Measurements from ENCODE around the gene CADM1.

The CADM1 gene

GRCh38 chr11:115439969-115440540 lies 64.2 kb downstream of the CADM1 start:
- no peak for DNase-seq

DNA sequence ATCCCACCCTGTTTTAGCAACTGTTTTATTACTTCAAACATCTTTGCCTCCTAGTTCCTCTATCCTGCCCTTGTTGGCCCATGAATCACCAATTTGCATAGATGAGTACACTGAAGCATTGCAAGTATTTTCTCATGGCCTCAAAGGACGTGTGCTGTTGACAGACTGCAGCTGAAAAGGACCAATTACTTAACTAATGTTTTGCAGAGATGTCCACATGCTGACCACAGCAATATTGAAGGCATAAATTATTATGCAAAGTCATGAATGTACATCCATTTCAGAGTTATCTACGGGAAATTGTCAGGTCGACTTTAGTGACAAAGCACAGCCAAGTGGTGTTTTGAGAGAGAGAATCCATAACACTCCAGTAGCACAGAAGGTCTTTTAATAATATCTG lies 64.8 kb downstream of the CADM1 start:
- DNase-seq, result peak in 1 of 14 donors; percentile 9

DNA sequence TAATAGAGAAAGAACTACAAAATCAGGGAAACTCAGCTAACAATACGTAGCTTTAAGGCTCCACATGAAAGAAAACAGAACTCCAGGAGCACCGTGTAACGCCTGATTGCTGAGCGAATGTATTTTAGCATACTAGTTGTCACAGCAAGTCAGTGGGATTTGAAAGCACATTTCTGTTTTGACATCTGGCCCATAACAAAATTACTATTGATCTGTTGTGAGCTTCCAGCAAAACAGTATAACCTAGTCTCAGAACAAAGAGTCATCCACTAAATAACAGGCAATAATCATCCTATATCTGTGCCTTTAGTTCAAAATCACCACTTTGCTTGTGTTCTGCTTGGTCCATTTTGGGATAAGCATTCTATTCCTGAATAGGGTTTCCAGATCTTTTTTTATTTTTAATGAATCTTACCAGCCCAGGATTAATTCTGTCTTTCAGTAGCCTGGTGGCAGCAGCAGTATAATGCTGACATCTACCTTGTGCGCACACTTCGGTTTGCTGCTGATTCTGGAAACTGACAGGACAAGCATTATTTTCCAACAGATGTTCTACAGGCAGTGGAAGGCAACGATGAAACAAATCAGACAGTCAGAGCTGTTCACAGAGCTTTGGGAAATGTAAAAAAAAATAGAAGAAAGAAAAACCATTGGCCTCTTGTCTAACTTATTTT lies 66.2 kb downstream of the CADM1 start:
- peak in 2 of 14 donors; percentile 3 to 4 for DNase-seq

- DNase-seq, result no peak
These were observed 73.9 kb downstream of the CADM1 start for GRCh38 chr11:115430345-115430744.

DNA sequence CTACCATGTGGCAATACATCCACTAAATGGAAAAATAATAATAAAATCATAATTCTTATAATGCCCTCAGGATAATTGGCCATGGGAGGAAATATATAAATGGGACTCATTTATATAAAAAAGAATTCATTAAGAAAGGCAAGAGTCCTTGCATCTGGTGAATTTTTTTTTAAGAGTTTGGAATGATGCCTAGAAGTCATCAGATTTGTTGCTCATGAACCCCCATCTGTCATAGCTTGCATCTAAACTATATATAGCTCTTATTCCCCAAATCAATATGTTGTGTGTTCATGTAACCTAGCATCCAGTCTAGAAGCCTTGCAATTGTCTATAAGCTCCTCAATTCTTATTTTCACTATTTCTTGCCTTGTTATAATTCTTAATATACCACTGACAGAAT lies 75.9 kb downstream of the CADM1 start:
- DNase-seq, result no peak

- DNase-seq, result peak in 2 of 14 donors; percentile 7 to 70
These were observed 78.4 kb downstream of the CADM1 start for GRCh38 chr11:115425816-115426215.

GRCh38 chr11:115425250-115425649 lies 79.0 kb downstream of the CADM1 start:
- no peak for DNase-seq

DNA sequence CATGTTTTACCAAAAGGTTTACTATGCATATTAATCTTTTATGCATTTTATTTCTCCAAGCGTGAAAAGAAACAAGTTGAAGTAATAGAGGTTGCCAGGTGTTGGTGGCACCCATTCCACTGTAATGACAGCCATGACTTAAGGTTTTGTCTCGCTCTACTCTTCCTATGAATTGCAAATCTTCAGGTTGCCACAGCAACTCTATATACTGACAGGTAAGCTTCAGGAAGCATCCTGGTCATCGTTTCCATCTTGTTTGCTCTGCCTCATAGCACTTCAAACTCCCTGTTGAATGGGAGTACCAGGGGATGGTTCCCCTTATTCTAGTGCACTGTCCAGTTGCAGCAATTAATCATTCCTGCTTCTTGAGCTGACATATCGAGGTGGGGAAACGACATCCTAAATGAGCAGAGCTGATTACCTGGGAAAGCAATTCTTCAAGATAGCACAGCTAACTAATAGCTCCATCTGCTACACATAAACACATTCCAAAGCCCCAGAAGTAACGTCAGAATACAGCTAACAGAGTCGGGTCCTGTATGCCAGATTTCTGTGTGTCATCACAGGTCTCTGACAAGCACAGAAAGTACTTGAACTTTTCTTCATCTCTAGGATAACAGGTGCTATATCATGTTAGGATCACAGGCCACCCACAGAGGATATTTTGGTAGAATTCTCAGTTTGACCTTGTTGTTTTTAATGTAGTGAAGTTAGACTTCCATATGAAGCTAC lies 80.3 kb downstream of the CADM1 start:
- DNase-seq, result peak in 1 of 14 donors; percentile 35

DNA sequence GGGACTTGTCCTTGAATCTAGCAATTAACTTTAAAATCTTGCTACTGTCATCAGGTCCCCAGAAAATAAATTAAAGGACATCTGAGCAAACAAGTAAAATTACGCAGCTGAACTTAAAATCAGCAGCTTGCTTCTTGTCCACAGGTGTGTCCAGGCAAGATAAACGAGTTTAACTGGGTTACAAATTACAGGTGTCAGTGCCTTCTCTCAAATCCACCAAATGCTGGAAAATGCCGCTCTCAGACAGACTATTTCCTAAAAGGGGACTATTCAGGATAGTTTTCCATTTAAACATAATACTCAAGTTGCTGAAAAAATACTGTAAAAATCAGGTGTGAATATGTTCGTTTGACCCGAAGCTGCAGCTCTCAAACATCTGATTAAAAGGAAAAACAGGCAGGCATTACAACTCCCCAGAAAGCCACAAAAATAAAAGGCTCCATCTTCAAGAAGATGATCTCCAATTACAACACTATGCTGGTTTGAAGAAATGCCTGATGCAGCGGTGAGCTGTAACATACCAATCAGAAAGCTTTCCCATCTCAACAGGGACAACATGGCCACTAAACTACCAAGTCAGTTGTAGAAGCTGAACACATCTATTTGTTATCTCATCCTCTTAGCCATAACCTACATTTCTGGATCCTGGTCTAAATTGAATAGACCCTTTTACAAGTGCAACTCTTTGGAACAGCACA lies 82.1 kb downstream of the CADM1 start:
- no peak for DNase-seq

DNA sequence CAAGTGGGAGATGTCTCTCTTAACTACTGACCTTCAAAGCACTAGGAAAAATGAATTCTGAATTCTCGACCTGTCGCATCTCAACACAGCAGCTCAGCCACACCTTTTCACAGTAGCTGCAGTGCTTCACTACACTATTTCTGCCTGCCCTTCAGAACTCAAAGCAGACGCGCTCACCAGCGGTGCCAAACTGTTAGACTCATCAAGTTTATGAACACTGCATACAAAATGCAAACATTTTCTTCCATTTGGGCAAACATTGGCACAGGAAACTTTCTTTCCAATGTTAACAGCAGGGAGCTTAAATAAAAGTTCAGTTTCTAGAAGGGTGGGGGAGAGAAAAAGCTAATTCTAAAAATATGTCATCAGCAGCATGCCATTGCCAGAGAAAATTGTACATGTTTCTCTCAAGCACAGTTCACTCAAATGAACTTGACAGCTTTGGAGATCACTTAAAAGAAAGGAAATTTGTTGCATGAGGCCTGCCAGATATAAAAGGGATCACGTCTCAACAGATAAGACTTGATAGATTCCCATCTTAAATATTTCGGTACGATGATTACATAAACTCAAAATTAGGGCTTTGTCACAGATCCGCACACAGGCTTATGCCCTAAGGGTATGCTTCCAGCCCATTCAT lies 82.7 kb downstream of the CADM1 start:
- no peak for DNase-seq

DNA sequence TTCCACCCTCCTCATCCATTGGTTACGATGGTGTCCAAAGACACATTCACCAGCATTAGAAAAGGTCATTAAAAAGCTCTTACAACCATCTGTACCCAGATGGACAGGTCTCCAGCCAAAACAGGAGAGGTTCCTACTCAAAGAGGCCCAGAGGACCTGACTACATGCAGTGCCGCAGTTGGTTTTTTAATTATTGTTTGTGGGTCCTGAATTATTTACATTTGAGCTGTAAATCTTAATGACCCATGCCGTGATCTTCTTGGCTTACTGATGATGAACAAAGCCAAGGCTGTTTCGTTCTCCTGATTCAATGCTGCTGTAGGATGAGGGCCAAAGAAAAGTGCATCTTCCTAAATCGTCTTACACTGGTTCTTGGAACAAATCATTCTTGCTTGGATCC lies 83.7 kb downstream of the CADM1 start:
- no peak for DNase-seq

DNA sequence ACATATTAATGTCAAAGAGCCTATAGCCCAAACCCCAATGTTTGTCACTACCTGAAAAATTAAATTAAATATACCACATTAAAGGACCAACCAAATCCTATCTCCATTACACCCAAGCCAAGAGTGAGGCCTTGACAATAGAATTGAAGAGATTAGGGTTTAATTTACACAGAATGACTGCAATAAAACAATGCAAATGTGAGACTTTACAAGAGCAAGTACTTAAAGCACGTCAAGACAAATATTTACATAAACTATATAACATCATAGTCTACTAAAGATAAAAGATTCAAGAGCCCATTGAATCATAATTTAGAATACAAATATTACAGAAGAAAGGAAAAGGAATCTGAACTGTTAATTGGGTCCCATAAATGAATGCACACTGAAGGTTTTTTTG lies 85.6 kb downstream of the CADM1 start:
- no peak for DNase-seq

- DNase-seq, result no peak
These were observed 86.1 kb downstream of the CADM1 start for GRCh38 chr11:115418081-115418480.

DNA sequence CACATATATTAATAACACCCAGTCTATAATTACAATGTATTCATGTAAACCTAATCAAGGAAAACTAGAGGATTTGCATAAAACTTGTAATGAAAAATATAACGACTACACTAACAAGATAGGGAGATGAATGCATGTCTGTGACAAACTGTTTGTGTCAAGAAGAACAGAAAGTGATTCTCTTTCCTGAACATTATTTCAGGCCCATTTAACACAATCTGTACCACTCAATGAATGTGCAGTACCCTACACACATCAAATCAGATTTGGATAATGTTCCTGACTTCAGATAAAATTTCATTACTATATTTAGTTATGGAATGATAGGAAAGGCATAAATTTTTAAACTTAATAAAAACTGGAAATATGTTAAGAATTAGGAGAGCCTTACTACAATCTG lies 93.1 kb downstream of the CADM1 start:
- peak in 1 of 14 donors; percentile 21 for DNase-seq

DNA sequence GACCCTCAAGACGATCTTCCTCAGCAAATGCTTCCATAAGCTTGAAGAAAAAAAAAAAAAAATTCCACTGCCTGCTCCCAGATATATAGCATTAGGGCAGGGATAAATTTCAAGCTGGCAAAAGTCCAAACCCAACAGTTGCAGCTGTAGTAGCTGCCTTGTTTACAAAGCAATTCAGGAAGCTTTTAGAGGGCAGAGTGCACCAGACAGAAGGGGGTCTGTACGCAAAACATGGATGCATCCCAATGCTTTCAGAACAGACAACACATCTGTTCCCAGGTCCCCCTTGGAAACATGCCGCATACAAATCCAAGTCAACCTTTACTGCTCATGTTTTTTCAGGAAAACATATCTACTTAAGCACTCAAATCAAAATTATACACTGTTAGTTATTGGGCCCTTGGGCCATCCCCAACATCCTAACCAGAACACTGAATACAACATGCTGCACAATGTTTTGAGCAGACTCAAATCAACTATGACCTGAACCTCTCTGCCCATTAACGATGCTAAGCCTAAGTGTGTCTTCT lies 94.5 kb downstream of the CADM1 start:
- peak in 2 of 14 donors; percentile 15 to 39 for DNase-seq

GRCh38 chr11:115409116-115409670 lies 95.0 kb downstream of the CADM1 start:
- DNase-seq, result no peak

DNA sequence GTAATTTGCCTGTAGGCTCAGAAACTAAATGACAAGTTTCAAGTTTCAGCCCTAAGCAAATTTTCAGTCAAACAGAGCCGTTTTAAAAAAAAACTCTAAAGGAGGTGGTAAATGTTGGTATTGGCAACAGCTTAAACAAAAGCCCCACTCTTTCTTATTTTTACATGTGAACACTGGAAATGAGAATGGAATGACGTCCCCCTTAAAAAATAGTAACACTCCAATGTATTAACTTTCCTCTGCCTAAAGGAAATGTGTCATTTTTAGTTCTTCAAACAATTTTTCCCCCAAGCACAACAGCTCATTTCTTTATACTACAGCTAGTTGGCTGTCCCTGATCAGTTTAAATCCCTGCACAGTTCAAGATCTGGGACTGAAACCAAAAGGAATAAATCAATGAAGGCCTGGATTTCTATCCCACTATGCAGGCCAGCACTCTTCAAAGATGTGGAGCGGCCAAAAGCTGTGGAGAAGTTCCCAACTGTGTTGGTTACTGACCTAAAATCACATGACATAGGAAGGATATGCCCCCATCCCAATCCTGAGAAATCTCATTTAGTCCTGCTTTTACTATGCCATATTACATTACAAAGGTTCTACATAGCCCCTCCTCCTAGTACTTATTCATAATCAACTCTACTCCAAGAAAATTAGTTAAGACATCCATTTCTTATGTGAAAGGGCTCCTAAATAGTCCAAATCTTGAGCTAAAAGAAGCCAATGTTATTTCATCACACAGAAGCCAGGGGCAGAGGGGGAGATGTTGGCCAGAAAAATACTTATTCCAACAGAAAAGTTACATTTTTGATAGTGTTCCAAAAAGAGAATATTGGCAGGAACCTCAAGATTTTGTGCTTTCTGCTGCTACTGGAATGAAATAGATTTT lies 95.9 kb downstream of the CADM1 start:
- DNase-seq, result peak in 5 of 14 donors; percentile 4 to 25 (median 16)

- no peak for DNase-seq
These were observed 96.7 kb downstream of the CADM1 start for GRCh38 chr11:115407496-115407895.

DNA sequence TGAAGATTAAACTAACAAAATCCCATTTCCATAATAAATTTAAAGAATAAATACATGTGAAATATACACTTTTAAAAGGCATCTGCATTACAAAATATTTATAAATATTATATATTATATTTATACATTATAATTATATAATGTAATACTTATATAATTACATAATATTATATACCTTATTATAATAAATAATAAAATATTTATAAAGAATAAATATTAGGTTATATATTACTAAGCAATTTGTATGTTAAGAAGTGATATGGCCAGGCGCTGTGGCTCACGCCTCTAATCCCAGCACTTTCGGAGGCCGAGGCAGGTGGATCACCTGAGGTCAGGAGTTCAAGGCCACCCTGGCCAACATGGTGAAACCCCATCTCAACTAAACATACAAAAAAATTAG lies 97.8 kb downstream of the CADM1 start:
- no peak for DNase-seq

DNA sequence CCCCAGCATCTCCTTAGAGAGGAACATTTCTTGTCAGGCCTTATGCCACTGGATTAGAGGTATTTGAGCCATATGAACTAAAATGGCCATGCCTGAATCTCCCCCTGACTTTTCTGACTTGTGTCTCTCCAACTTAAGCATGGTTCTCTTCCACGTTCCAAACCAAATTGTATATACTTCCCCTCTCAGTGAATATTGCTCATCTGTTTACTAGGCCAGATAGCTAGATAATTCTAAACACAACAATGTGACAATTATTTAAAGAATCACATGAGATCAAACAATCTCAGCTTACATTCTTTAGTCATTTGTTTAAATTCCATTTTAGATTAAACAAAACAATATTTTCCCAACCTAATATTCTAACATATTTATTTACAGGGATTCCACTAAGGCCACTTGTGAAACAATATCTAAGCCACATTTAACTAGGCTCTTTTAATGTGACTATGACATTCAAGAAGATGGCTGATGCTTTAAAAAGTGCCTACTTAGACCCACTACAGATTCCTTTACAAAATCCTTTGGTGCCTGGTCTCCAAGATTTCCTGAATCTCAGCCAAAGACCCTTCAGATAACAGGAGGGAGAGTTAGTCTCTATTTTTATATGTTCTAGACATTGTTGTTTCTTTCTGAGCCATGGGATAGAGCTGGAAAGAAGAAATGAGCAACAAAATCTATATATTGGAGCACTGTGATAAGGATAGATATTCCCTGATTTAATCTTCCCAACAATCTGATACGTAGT lies 105.7 kb downstream of the CADM1 start:
- no peak for DNase-seq
